ENCODE measurements around the gene BIN2.

BIN2 gene

DNA sequence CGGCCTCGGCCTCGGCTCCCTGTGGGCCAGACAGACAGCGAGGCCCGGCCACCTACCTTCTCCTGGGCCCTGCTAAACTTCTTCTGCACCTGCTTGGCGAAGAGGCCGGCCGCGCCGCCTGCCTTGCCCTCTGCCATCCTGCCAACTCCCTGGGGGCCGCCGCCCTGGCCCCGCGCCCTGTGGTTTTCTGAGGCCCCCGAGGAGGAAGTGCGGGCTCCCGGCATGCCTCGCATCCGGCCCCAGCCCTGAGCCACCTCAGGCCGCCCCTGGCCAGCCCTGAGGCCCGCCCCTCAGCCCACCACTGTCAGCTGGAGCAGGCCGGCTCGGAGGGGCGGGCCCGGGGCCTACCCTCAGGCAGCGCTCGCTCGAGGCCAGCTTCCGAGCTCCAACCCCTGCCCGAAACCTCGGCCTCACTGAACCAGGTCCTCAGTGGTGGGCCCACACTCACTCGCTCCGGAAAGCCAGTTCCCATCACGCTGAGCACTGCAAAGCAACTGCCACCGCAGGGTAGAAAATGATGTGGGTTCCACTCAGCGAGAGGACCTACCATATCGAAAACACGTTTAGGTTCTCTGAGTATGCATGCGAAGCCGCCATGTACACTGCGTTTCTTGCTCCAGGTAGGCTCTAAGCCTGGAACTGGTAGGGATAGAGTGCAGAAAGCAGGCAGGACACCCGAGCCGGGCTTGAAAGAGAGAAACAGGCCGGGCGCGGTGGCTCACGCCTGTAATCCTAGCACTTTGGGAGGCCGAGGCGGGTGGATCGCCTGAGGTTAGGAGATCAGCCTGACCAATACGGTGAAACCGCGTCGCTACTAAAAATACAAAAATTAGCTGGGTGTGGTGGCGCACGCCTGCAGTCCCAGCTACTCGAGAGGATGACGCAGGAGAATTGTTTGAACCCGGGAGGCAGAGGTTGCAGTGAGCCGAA, at the start of gene BIN2:
BIN2 (minus strand) TSS at position 209 of the 930 bp plus-strand sequence; CDS start at position 137, 72 bp downstream.
- no peak for DNase-seq

DNA sequence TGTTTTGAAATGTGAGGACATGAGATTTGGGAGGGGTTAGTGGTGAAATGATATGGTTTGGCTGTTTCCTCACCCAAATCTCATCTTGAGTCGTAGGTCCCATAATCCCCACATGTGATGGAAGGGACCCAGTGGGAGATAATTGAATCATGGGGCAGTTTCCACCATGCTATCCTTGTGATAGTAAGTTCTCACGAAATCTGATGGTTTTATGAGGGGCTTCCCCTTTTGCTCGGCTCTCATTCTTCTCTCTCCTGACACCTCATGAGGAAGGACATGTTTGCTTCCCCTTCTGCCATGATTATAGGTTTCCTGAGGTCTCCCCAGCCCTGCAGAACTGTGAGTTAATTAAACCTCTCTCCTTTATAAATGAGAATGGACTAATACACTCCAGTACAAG, 49.2 kb upstream of the BIN2 start:
- no peak for DNase-seq

DNA sequence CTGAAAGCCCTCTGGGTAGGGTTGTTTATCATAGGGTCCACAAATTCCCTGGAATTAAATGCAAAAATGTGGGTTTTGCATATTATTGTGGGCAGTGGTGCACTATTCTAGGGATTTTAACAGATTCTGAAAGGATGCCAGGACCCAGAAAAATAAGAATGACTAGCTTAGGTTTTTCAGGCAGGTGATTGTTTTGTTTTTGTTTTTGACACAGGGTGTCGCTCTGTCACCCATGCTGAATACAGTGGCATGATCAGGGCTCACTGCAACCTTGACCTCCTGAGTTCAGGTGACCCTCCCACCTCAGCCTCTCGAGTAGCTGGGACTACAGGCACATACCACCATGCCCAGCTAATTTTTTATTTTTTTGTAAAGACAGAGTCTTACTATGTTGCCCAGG, 48.0 kb upstream of the BIN2 start:
- no peak for DNase-seq

DNA sequence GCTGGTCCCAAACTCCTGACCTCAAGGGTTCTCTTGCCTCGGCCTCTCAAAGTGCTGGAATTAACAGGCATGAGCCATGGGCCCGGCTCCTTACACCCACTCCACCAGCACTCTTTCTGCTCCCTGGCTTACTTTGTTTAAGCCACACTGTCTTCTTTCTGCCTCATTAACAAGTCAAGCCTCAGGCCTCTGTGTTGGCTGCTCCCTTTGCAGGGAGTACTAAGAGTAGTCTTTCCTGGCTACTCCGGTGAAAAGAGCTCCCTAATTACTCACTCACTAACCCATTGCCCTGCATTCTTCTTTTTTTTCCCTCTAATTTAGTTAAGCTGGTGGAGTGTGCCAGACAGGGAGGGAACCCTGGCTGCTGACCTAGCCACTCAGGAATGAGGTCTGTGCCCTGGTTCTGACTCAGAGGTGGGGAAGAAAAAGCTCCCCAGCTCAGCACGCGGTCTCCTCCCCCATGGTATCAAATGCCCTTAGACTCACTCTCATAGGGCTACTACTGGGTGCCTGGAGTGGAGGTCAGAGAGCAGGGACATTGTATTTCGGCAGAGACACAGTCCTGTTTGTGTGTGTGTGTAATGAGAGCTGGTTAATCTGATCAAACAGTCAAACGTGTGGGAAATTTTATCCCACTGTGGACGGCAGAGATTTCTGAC, 47.5 kb upstream of the BIN2 start:
- no peak for DNase-seq

DNA sequence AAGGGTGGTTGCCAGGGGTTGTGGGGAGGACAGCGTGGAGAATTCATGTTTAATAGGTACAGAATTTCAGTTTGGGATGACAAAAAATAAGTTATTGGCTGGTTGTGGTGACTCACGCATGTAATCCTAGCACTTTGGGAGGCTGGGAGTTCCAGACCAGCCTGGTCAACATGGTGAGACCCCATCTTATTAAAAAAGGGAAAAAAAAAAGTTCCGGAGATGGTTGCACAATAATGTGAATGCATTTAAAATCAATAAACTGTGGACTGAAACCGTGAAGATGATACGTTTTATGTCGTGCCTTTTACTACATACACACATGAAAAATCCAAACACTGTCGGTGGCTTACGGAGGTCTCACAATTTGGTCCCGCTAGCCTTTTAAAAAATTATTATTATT, 46.7 kb upstream of the BIN2 start:
- DNase-seq = no peak

DNA sequence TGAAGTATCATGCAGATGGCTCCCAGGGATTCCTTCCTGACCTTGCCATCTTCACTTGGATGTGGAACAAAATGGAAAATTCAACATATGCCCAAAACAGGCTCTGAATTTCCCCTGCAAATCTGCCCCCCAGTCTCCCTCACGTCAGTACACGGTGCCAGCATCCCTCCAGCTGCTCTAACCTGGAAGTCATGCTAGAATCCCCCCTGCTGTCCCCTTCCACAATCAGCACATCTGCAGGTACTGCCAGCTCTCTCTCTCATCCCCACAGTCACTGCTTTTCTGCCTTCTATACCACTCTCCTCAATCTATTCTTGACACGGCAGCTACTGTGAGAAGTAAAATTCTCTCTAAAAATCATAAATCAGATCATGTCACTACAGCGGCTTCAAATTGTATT, 45.6 kb upstream of the BIN2 start:
- no peak for DNase-seq

DNA sequence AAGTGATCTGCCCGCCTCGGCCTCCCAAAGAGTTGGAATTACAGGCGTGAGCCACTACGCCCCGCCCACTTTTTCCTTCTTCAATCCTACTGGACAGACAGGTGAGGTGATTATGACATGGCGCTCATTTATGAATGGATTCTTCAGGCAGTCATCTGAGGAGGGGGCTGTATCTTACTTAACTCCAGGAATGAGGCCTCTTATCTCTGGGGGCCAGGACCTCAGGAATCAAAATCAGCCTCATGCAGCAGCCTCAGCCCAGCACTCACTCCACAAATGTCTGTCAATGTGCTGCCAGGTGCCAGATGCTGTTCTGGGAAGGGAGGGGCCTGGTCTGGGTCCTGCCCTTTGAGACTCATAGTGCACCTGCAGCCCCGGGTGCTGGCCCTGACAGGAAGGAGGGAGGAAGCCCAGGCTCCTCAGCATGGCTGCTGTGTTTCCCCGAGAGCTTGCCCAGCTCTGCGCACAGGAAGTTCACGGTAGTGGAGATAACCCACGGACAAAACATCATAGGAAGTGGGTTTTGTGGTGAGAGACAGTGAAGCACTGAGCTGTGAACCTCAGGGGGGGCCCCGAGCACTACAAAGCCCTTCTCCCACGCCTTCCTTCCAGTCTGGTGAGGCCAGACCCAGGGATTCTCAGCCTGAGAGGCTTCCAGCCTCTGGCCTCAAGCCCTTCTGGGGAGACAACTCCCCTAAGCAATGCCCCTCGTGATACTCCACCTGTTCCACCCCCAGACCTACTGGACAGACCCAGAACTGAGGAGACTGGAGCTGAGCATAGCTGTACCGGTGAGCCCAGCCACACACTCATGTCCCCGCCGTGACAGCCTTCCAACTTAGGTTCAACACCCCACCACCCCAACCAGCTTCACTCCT, 44.9 kb upstream of the BIN2 start:
- DNase-seq = peak; percentile 58

DNA sequence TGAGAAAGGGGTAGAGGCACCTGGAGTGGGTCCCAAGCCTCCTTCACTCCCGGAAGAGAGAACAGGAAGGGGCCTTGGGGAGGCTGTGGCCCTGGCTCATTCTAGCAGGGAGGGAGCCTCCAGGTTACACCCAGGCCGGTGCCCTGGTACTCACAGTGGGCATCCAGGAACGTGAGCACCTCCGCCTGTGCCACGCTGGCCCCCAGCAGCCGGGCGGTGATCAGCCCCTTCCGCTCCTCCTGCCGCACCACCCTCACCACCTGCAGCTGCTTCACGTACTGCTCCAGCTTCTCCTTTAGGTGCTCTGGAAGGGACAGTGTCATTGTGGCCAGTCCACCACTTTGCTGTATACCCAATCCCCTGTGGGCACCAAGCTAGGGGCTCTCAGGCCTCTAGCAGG, 41.3 kb upstream of the BIN2 start:
- no peak for DNase-seq

DNA sequence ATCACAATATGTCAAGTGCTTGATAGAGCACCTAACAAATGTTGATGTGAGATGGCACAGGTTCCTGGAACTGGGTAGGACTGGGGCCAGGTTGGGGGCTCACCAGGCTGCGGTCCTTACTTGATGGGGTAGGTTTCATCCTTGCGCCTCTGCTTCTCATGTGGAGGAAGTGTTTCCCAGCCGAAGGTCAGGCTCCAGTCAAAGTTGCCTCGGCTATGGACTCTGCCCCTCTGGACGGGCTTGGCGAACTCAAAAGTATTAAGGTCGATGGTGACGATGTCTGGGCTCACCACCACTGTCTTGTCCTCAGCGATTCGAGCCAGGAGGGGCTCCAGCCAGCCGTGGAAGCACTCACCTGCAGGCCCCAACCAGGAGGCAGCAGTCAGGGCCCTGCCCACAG, 40.0 kb upstream of the BIN2 start:
- DNase-seq = no peak

DNA sequence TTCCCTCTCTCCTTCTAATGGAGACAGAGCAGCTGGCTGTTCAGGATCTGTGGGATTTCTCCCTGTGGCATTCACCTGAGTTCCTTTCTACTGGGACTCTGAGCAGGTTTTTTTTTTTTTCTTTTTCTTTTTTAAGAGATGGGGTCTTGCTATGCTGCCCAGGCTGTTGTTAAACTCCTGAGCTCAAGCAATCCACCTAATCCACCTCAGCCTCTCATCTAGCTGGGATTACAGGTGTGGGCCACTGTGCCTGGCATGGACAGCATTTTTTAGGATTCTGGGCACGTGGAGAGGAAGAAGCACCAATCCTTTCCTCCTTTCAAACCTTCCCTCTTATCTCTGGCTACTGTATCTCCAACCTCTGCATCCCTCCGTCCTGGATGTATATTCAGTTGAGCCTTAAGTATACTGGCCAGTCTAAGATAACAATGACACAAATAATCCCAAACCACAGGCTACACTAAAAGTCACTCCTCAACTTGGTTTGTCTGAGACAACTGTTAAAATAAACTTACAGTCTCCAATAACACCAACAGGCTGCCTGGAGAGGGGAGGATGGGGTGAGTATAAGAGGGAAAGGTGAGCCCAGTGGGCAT, 38.9 kb upstream of the BIN2 start:
- no peak for DNase-seq

DNA sequence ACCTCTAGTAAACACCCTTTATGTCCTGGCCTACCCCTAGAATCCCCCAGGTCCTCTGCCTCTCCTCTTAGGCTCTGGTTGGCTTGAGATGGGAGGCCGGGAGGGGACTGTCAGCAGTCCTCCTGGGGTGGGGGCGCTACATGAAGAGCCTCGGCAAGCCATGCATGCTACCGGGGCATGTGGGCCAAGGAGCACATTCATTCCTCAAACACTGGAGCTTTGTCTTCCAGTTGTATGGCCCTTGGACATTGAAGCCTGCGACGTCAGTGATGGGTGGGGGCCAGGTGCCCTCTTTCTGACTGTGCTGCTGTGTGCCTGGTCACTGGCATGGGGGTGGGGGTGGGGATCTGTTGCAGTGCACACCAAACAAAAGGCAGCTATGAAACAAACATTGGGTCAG, 38.3 kb upstream of the BIN2 start:
- DNase-seq = no peak

DNA sequence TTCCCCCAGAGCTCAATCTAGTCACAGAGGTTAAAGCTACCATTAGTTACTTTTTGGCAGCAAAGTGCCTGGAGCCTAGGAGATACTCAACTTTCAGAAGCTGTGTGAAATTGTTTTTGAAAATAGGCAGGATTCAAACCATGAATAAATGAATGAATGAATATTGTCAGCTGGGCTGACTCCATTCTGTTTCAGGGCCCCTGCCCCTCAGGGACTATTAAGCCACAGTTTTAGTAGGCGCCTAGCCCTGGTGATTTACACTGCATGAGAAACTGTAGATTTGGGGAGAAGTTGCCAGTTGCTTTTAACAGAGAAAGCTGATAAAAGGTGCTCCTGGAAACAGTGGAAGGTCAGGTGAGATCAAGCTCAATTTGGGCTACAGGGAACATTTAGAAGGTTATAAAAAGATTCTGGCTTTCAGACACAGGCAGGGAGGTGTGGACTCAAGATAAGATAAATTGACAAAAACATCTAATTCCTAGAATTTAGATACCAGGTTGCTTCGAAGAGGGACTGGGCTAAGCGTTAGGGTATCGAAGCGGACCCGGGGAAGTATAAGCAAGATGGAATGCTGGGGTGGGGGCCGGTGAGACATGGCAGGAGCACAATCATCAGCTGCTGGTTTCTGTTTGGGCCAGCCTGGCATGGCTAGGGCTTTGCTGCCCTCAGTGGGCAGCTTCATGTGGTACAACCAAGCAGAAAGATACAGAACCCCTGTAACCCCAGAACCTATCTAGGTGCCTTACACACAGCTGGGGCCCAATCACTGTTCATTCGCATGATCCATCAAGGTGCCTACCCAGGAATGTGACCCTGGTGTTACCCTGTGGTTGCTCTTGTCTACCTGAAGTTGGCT, 37.4 kb upstream of the BIN2 start:
- no peak for DNase-seq

DNA sequence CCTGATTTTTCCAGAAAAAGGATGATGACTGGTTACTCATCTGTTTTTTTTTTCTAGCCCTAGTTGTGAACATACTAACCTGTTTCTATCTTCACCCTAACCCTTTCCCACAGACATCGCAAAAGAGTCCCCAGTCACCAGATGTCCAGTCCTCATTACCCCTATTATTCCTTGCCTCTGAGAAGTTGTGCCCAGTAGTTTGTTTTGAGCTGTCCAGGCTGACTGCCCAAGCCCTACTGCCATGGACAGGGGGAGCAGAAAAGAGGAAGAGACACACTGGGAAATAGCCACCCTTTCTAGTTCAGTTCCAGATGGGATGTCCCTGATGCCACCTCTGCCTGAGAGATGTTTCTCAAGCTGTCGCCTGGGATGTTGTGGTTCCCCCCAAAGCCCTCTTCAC, 36.3 kb upstream of the BIN2 start:
- no peak for DNase-seq

DNA sequence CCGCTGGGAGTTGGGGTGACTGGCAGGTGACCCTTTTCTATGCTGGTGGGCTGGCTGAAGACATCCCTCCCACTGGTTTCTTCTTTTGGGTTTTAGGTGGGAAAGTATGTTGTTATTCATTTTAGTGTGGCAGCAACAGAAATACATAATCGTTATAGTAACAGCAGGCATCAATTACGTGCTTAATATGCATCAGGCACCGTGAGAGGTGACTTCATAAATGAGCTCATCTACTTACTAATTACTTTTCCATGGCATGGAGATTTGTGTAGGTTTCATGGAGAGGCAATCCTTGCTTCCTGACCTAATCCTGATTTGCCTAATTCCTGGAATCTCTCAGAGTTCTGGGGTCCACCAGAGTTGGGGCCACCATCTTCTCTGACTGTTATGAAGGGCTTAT, 35.9 kb upstream of the BIN2 start:
- no peak for DNase-seq

DNA sequence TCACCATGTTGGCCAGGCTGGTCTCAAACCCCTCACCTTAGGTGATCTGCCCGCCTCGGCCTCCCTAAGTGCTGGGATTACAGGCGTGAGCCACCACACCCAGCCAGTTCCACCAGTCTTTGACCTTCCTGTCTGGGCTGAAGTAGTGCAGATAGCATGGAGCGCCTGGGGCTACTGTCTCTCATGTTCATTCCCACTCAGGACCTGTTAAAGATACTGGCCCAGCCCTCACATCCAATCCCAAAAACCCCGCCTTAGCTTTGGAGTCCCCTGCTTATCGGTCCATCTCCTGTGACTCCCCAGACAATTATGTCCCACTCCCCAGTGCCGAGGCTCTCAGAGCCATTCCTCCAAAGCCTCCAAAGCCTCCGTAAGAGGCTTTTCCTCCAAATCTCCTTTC, 34.5 kb upstream of the BIN2 start:
- no peak for DNase-seq

DNA sequence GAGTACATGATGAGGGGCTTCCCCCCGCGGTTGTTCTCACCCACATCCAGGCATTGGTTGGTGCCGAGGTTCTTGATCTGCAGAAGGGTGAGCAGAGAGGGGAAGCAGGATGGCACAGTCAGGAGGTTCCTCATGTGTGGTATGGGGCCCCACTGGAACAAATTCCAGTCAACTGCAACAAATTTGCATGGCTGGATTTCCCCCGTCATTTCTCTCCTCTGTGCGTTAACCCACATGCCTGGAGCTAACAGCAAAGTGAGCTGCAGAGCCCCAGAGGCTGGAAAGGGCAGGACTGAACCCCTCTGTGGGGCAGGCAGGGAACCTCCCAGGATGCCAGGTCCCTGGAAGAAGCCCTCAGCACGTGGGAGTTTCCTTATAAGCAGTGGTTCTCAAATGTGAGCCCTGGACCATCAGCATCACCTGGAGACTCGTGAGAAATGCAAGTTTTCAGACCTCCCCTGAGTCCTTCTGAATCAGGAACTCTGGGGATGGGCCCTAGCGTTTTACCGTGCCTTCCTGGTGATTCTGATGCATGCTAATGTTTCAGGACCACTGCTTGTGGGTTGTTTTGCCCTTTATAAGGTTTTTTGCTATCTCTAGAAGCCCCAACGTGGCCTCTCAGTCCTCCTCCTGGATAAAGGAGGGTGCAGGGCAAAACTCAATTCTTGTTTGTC, 33.5 kb upstream of the BIN2 start:
- no peak for DNase-seq

DNA sequence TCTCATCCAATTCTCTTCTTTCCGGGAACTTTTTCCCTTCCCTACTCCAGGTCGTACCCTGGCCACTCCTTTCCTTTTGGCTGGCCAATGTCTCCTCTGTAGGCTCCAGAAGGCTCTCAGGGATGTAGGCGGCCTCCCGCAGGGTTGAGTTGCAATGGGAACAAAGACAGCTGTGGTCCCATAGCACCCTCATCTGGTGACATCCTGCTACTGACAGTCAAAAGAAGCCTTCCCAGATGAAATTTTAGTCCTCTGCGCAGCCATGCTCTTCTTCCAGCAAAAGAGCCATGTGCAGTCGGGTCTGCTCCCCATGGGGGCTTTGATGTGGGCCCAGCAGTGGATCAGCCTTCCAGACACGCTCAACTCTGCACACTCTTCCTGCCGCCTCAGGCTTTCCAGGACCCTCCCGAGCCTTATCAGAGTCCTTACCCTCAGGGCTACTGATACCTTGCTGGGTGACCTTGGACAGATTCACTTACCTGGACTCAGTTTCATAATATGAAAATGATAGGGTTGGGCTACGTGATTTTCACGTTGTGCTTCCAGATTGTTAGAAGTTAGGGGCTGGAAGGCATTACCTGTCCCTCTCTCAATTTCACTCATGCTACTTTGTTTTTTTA, 28.0 kb upstream of the BIN2 start:
- DNase-seq = no peak

DNA sequence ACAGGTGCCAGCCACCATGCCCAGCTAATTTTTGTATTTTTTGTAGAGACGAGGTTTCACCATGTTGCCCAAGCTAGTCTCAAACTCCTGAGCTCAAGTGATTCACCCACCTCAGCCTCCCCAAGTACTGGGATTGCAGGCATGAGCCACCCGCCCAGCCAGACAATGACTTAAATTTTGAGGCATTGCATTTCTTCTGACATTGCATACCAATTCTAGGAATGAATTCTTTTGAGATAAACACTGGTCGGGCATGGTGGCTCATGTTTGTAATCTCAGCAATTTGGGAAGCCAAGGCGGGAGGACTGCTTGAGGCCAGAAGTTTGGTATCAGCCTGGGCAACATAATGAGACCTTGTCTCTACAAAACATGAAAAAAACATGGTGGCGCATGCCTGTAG, 25.1 kb upstream of the BIN2 start:
- DNase-seq = no peak

DNA sequence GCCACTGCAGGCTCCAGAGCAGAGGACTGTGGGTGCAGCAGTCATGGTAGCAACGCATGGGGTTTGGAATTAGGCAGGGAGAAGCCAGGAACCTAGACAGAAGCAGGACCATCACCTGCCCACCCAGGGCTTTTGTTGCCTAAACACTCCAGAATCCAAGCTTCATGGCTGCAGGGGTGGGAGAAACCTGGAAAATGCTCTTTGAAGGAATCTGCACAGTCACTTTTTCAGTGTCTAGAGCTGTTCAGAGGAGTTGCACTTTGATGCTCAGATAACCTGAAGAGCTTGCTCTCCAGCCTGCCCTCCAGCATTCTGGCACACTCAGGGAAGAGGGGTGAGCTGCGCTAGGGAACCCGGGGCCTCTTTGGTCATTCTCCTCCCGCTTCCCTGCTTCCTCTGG, 24.1 kb upstream of the BIN2 start:
- no peak for DNase-seq

DNA sequence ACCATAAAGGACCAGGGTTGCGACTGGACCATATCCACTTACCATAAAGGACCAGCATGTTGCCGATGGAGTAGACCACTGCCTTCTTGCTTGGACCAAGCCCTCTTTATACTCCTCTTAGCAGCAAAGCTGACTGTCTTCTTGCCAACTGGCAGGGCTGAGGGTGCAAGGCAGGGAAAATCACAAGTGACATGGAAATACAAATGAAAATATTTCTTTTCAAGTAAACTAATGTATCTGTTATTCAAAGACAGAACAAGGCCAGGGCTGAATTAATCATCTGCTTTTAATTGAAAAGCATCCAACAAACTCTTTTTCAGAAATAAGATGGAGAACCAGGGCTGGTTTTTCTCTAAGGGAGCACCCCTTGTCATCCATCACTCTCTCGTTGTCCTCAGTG, 22.6 kb upstream of the BIN2 start, which contains the start of gene CELA1:
CELA1 (minus strand) TSS at position 99 of the 400 bp plus-strand sequence; CDS start at position 58, 41 bp downstream.
- no peak for DNase-seq

DNA sequence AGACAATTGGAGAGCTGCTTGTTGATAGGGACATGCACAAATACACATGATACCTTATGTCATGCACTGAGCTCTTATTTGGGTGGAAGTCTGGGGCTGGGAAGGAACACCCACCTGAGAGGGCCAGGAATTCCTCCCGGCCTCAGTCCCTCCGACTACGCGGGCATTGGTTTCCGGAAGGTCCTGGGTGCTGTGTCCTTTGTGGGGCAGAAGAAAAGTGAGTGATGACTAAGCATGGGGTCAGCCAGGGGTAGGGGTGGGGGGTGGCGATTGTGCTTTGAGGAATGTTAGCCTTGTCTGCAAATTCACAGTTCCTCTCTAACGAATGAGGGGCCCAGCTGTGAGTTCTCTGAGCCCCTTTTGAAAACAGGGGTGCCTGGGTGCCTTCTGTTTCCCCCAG, 21.7 kb upstream of the BIN2 start:
- DNase-seq = no peak

Measured in SIG-M5 (cell line).